Prostate gland (tissue), 2 donors: ENCODE measurements around the gene TCF7L2. TPM values are rescaled to one million over a fixed set of nuclear protein-coding genes. Genes with fewer than 3 reads are reported as not detected.
A peak's percentile ranks its signal among the peaks of the same experiment; 100 is the strongest.

ENCODE experiments used
- DNase-seq: peaks from one replicate; pipeline ENCODE4 v3.0.0-alpha.2; 2019; ENCODE audit warnings: low spot score
- H3K27ac ChIP-seq, 2 donors: fragments of 200-600 bp; sonication (generic); 2 replicates each; pipeline ENCODE4 v1.5.1; 2017 to 2019
- H3K27me3 ChIP-seq: fragments of 200-600 bp; sonication (generic); replicated peaks from 2 replicates; pipeline ENCODE4 v1.5.1; 2019; ENCODE audit not compliant: insufficient read depth
- H3K36me3 ChIP-seq, 2 donors: fragments of 200-600 bp; sonication (generic); 1 replicate in 1 of 2; 2 replicates in 1 of 2; pipeline versions ENCODE4 v1.5.1 to v1.8.1; 2017 to 2019
- H3K4me1 ChIP-seq: fragments of 200-600 bp; sonication (generic); replicated peaks from 2 replicates; pipeline ENCODE4 v1.5.1; 2019
- H3K4me3 ChIP-seq, 2 donors: fragments of 200-600 bp; sonication (generic); 2 replicates each; pipeline ENCODE4 v1.5.1; 2017 to 2019
- H3K9me3 ChIP-seq: fragments of 200-600 bp; sonication (generic); 2 replicates; pipeline ENCODE4 v1.5.1; 2017
- POLR2A ChIP-seq: fragments of 450-650 bp; IDR thresholded peaks from one replicate; pipeline ENCODE4 v1.6.1; 2016; ENCODE audit warnings: antibody characterized with exemption, mild to moderate bottlenecking
- POLR2AphosphoS5 ChIP-seq: sonication (generic); formaldehyde crosslinking; IDR thresholded peaks from one replicate; pipeline ENCODE4 v1.6.1; 2017; ENCODE audit warnings: antibody characterized with exemption
- WGBS: methylation state at CpG from one replicate; pipeline ENCODE4 v1.1.5; 2018; 5-methylcytosine and 5-hydroxymethylcytosine counted together
- intact Hi-C: fragments of 100-400 bp; cut with DNase I; formaldehyde crosslinking; loops from one replicate; pipeline ENCODE4 v1.14.2; 2022
- total RNA-seq, 2 donors: library from RNA; depleted of rRNA; stranded (reverse); fragments of >200 nt; gene quantifications; one replicate each; pipeline ENCODE4 v1.1.0, GENCODE V29; 2016
- TF ChIP-seq, protein P1 (sequence below), 4 experiments: fragments of 200-600 bp in 2 of 4; fragments of 450-650 bp in 2 of 4; sonication (generic) in 2 of 4; IDR thresholded peaks; 1 replicate in 3 of 4; 2 replicates in 1 of 4; pipeline ENCODE4 v1.5.1; 2016 to 2019; ENCODE audit warnings: antibody characterized with exemption in 4 of 4, mild to moderate bottlenecking in 2 of 4, moderate library complexity in 2 of 4

Gene TCF7L2
- total RNA-seq, 2 donors from 2014 or later: 9.8 to 29.8 TPM

DNA sequence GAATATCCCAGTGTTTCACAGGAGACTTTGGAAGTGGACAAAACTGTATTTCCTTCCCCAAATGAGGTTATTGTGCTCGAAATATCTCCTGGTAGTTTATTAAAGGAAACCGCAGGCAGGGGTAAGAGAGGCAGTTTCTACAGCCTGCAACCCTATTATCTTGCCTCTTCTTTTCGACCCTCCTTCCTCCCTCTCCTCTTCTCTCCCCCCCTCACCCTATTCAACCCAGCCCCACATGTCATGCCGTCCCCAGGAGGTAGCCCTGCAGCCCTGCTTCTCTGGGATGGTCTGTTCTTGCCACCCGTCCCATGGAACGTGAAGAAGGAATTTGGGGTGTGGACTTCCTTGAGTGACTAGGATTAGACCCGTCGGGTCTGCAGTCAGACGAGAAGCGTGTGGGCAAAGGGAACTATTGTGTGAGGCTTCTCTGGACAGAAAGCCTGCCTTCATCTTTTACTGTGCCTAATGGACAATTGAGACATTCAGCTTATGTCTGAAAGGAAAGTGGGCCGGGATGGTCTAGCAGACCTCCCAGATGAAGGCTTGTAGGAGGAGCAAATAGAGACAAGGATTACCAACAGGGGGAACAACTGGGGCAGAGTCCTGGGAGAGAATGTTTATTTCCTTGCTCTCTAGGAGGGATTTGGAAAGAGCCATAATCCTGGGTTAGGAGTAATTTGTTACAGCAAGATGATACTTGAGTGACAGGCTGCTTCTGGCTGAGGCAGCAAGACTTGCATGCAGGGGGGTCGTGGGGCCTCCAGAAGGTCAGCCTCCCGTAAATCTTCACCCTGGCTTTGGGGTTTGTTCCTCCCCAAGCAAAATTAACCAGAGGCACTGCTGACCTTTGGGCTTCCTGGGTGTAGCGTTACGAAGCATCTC is 77.8 kb downstream of the TCF7L2 start:
- no peaks in the 10 kb centered on the region for H3K36me3 ChIP-seq
- no peaks in the 10 kb centered on the region for H3K27me3 ChIP-seq
- no peak overlapping the region for H3K27ac ChIP-seq
- H3K4me1 ChIP-seq: no peaks in the 10 kb centered on the region
- no peak for DNase-seq
- H3K4me3 ChIP-seq: no peak overlapping the region
- intact Hi-C loops: no loop called here
- no peaks in the 10 kb centered on the region for H3K9me3 ChIP-seq
- 23% methylated on average over 15 of the region's 15 CpGs for WGBS
- no peak for TF ChIP-seq POLR2A
- TF ChIP-seq, protein P1, sequence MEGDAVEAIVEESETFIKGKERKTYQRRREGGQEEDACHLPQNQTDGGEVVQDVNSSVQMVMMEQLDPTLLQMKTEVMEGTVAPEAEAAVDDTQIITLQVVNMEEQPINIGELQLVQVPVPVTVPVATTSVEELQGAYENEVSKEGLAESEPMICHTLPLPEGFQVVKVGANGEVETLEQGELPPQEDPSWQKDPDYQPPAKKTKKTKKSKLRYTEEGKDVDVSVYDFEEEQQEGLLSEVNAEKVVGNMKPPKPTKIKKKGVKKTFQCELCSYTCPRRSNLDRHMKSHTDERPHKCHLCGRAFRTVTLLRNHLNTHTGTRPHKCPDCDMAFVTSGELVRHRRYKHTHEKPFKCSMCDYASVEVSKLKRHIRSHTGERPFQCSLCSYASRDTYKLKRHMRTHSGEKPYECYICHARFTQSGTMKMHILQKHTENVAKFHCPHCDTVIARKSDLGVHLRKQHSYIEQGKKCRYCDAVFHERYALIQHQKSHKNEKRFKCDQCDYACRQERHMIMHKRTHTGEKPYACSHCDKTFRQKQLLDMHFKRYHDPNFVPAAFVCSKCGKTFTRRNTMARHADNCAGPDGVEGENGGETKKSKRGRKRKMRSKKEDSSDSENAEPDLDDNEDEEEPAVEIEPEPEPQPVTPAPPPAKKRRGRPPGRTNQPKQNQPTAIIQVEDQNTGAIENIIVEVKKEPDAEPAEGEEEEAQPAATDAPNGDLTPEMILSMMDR (IDR thresholded peaks at IDR 0.05): no peak
- TF ChIP-seq POLR2AphosphoS5: no peak

DNA sequence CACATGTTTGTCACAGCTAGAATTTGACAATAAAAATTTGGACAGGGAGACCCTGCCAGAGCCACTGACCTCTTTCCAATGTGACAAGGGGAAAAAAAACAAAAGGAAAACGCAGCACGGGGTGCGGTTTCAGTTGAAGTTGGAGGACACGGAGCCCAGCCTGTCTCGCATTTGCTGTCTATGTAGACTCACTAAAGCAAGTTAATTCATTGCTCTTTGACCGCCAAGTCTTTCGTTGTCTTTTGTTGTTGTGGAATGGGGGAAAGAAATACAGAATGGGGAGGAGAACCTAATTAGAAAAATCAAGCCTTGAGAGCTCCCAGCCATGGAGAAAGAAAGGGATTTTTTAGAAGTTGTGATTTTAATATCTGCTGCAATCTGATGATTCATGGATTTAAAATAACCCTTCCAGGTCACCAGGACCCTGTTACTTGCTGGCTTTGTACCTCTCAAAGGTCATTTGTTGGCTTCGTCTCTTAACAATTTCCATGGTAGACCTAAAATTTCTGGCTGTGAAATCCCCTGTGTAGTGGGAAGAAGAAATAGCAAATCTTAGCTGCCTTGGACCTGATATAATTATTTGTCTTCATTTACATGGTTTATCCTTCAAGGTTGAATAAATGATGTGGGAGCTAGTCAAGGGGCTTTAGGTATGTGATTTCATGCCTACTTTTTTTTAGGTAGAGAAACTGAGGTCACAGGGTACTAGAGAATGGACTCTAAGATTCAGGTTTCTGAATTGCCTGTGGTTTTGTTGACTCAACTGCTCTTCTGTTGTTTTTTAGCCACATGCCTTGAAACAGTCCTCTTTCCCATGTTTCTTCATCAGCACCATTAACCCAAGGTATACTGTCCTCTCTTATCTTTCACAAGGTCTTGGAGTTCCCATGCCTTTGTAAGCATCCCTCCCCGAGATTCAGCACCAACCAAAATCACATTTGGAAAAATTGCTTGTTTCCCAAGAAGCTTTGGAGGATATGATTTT is 78.7 kb downstream of the TCF7L2 start:
- 61% methylated on average over 9 of the region's 9 CpGs for WGBS
- H3K27me3 ChIP-seq: no peaks in the 10 kb centered on the region
- no peak for DNase-seq
- no peaks in the 10 kb centered on the region for H3K4me1 ChIP-seq
- H3K9me3 ChIP-seq: no peaks in the 10 kb centered on the region
- intact Hi-C loops: no loop called here
- TF ChIP-seq, protein P1 (IDR thresholded peaks at IDR 0.05): no peak
- no peak for TF ChIP-seq POLR2AphosphoS5
- TF ChIP-seq POLR2A: no peak
- no peaks in the 10 kb centered on the region for H3K36me3 ChIP-seq
- H3K27ac ChIP-seq: no peak overlapping the region
- H3K4me3 ChIP-seq: no peak overlapping the region

DNA sequence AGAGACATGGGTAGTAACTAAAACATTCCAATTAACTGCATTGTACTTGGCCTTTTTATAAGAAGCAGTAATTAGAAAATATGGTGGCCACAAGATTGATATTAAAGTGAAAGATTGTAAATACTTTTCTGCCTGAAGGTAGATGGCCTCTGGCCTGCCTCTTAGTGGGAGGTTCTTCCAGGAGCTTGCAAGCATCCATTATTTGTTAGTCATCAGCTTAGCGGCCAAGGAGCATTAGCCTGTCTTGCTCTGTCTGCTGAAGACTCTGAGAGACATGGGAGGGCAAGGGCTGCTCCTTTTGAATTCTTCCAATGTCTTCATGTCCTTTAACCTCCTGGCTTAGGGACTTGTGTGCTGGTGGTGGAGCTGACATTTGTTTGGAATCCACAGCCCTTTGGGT is 80.4 kb downstream of the TCF7L2 start:
- TF ChIP-seq, protein P1 (IDR thresholded peaks at IDR 0.05): no peak
- Histone ChIP-seq H3K27ac (no peak overlapping the region), H3K4me1 (no peaks in the 10 kb centered on the region), H3K36me3 (no peaks in the 10 kb centered on the region), H3K27me3 (no peaks in the 10 kb centered on the region), H3K4me3 (no peak overlapping the region), H3K9me3 (no peaks in the 10 kb centered on the region)
- intact Hi-C loops: no loop called here
- 89% methylated on average over 1 of the region's 1 CpG for WGBS
- no peak for DNase-seq

DNA sequence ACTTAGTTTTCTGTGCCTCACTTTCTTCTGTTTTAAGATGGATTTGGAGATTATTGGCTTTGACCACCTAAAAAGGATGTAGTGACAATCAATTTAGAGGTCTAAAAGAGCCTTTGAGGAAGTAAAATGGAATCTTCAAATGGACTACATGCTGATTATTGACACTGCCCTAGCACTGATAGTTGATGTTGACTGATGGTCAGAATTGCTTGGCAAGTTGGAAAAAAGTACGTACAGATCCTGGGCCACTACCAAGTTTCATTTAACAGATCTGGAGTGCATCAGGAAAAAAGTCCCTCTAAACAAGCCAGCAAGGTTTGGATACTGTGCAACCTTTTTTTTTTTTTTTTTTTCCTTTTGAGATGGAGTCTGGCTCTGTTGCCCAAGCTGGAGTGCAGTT is 81.1 kb downstream of the TCF7L2 start:
- intact Hi-C loops: no loop called here
- WGBS: 44% methylated on average over 1 of the region's 1 CpG
- H3K4me1 ChIP-seq: no peaks in the 10 kb centered on the region
- H3K4me3 ChIP-seq: no peak overlapping the region
- H3K36me3 ChIP-seq: no peaks in the 10 kb centered on the region
- TF ChIP-seq POLR2AphosphoS5: peak; percentile 41
- TF ChIP-seq, protein P1 (IDR thresholded peaks at IDR 0.05): no peak
- DNase-seq: no peak
- no peaks in the 10 kb centered on the region for H3K27me3 ChIP-seq
- H3K27ac ChIP-seq: no peak overlapping the region
- H3K9me3 ChIP-seq: no peaks in the 10 kb centered on the region
